HEK293 (cell line): ENCODE results near the gene PHACTR1.

Experiments
- KLF1 ChIP-seq: fragments of 450-650 bp; formaldehyde crosslinking; IDR thresholded peaks from 2 replicates; pipeline ENCODE4 v1.5.1; 2016; ENCODE audit warnings: missing biosample characterization, missing genetic modification characterization
- ZNF114 ChIP-seq: fragments of 450-650 bp; formaldehyde crosslinking; IDR thresholded peaks from 2 replicates; pipeline ENCODE4 v1.5.0; 2017; ENCODE audit warnings: missing biosample characterization, missing genetic modification characterization
- ZNF121 ChIP-seq: fragments of 450-650 bp; formaldehyde crosslinking; IDR thresholded peaks from 2 replicates; pipeline ENCODE4 v1.5.1; 2016; ENCODE audit warnings: missing biosample characterization, missing genetic modification characterization
- ZNF292 ChIP-seq: fragments of 450-650 bp; formaldehyde crosslinking; IDR thresholded peaks from 2 replicates; pipeline ENCODE4 v1.5.1; 2016; ENCODE audit warnings: low read depth, missing biosample characterization, missing genetic modification characterization, borderline replicate concordance
- ZNF311 ChIP-seq: fragments of 450-650 bp; formaldehyde crosslinking; IDR thresholded peaks from 2 replicates; pipeline ENCODE4 v1.5.1; 2017; ENCODE audit warnings: missing biosample characterization, missing genetic modification characterization, borderline replicate concordance
- ZNF362 ChIP-seq: fragments of 450-650 bp; formaldehyde crosslinking; IDR thresholded peaks from 2 replicates; pipeline ENCODE4 v1.5.1; 2016; ENCODE audit warnings: missing biosample characterization, missing genetic modification characterization
- ZNF529 ChIP-seq: fragments of 450-650 bp; formaldehyde crosslinking; IDR thresholded peaks from 2 replicates; pipeline ENCODE4 v1.5.1; 2017; ENCODE audit warnings: missing genetic modification characterization, missing biosample characterization; ENCODE audit not compliant: insufficient replicate concordance
- ZNF785 ChIP-seq: fragments of 450-650 bp; formaldehyde crosslinking; IDR thresholded peaks from 2 replicates; pipeline ENCODE4 v1.5.1; 2016; ENCODE audit warnings: missing biosample characterization, missing genetic modification characterization
- TF ChIP-seq, protein P1 (sequence below): fragments of 450-650 bp; formaldehyde crosslinking; IDR thresholded peaks from 2 replicates; pipeline ENCODE4 v1.5.1; 2016; ENCODE audit warnings: missing biosample characterization, missing genetic modification characterization
- TF ChIP-seq, protein P2 (sequence below): fragments of 450-650 bp; formaldehyde crosslinking; conservative IDR thresholded peaks from 2 replicates; pipeline ENCODE4 v1.5.1; 2016; ENCODE audit warnings: low read depth, missing biosample characterization, missing genetic modification characterization

- TF ChIP-seq ZNF311 (tag by site-specific recombination) (no peak), ZNF292 (tag by site-specific recombination) (no peak), ZNF362 (tag by site-specific recombination) (no peak), ZNF114 (tag by site-specific recombination) (no peak), ZNF529 (no peak), ZNF785 (tag by site-specific recombination) (no peak), KLF1 (tag by site-specific recombination) (no peak), ZNF121 (no peak)
- TF ChIP-seq, protein P1, sequence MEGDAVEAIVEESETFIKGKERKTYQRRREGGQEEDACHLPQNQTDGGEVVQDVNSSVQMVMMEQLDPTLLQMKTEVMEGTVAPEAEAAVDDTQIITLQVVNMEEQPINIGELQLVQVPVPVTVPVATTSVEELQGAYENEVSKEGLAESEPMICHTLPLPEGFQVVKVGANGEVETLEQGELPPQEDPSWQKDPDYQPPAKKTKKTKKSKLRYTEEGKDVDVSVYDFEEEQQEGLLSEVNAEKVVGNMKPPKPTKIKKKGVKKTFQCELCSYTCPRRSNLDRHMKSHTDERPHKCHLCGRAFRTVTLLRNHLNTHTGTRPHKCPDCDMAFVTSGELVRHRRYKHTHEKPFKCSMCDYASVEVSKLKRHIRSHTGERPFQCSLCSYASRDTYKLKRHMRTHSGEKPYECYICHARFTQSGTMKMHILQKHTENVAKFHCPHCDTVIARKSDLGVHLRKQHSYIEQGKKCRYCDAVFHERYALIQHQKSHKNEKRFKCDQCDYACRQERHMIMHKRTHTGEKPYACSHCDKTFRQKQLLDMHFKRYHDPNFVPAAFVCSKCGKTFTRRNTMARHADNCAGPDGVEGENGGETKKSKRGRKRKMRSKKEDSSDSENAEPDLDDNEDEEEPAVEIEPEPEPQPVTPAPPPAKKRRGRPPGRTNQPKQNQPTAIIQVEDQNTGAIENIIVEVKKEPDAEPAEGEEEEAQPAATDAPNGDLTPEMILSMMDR (tag by site-specific recombination): no peak
- TF ChIP-seq, protein P2, sequence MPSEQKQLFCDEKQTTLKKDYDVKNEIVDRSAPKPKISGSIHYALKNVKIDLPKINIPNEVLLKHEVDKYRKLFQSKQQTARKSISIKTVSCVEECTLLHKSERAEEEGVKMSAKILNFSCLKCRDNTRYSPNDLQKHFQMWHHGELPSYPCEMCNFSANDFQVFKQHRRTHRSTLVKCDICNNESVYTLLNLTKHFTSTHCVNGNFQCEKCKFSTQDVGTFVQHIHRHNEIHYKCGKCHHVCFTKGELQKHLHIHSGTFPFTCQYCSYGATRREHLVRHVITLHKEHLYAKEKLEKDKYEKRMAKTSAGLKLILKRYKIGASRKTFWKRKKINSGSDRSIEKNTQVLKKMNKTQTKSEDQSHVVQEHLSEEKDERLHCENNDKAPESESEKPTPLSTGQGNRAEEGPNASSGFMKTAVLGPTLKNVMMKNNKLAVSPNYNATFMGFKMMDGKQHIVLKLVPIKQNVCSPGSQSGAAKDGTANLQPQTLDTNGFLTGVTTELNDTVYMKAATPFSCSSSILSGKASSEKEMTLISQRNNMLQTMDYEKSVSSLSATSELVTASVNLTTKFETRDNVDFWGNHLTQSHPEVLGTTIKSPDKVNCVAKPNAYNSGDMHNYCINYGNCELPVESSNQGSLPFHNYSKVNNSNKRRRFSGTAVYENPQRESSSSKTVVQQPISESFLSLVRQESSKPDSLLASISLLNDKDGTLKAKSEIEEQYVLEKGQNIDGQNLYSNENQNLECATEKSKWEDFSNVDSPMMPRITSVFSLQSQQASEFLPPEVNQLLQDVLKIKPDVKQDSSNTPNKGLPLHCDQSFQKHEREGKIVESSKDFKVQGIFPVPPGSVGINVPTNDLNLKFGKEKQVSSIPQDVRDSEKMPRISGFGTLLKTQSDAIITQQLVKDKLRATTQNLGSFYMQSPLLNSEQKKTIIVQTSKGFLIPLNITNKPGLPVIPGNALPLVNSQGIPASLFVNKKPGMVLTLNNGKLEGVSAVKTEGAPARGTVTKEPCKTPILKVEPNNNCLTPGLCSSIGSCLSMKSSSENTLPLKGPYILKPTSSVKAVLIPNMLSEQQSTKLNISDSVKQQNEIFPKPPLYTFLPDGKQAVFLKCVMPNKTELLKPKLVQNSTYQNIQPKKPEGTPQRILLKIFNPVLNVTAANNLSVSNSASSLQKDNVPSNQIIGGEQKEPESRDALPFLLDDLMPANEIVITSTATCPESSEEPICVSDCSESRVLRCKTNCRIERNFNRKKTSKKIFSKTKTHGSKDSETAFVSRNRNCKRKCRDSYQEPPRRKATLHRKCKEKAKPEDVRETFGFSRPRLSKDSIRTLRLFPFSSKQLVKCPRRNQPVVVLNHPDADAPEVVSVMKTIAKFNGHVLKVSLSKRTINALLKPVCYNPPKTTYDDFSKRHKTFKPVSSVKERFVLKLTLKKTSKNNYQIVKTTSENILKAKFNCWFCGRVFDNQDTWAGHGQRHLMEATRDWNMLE (tag by site-specific recombination): no peak
Measured at GRCh38 chr6:12861603-12862002, 145.0 kb downstream of the PHACTR1 start.
